COLO668 (cell line): ENCODE data around the gene ZFP82.

ENCODE experiments used
- DNase-seq: peaks from one replicate; lab custom pipeline; 2025; ENCODE audit not compliant: unreplicated experiment; lab: John Stamatoyannopoulos, UW

Gene ZFP82

GRCh38 chr19:36418287-36419001 lies at the start of gene ZFP82:
TSS of gene ZFP82 (minus strand) at chr19:36418644. CDS start at chr19:36409789, 8,855 bp downstream.
- peak; percentile 84 for DNase-seq

GRCh38 chr19:36460046-36460445 lies 41.6 kb upstream of the ZFP82 start:
- DNase-seq = no peak

GRCh38 chr19:36456831-36457230 lies 38.4 kb upstream of the ZFP82 start:
- DNase-seq = no peak

- DNase-seq = no peak
Measured at GRCh38 chr19:36449059-36449670, 30.7 kb upstream of the ZFP82 start.

GRCh38 chr19:36441339-36441738 lies 22.9 kb upstream of the ZFP82 start:
- no peak for DNase-seq

GRCh38 chr19:36436531-36436930 lies 18.1 kb upstream of the ZFP82 start:
- DNase-seq = no peak

GRCh38 chr19:36423925-36424324 lies 5.5 kb upstream of the ZFP82 start:
- no peak for DNase-seq

- DNase-seq = peak; percentile 69
Measured at GRCh38 chr19:36421749-36422481, 3.5 kb upstream of the ZFP82 start.

- peak; percentile 82 for DNase-seq
Measured at GRCh38 chr19:36420961-36421748, 2.7 kb upstream of the ZFP82 start.

- peak; percentile 51 for DNase-seq
Measured at GRCh38 chr19:36417752-36418286, 625 bp downstream of the ZFP82 start.

- DNase-seq = no peak
Measured at GRCh38 chr19:36409841-36410240, 8.6 kb downstream of the ZFP82 start.

- no peak for DNase-seq
Measured at GRCh38 chr19:36408101-36408500, 10.3 kb downstream of the ZFP82 start.

- no peak for DNase-seq
Measured at GRCh38 chr19:36404498-36404897, 13.9 kb downstream of the ZFP82 start.

GRCh38 chr19:36401475-36401874 lies 17.0 kb downstream of the ZFP82 start:
- DNase-seq = no peak

GRCh38 chr19:36398571-36398970 lies 19.9 kb downstream of the ZFP82 start:
- DNase-seq = no peak

GRCh38 chr19:36392916-36393673 lies 25.3 kb downstream of the ZFP82 start:
- DNase-seq = no peak

- no peak for DNase-seq
Measured at GRCh38 chr19:36379510-36379819, 39.0 kb downstream of the ZFP82 start.

- peak; percentile 93 for DNase-seq
Measured at GRCh38 chr19:36378625-36379509, 39.6 kb downstream of the ZFP82 start, which contains the start of gene ZFP14. TSS of gene ZFP14 (minus strand) at chr19:36379201. CDS start at chr19:36367892, 11,309 bp downstream.

GRCh38 chr19:36377541-36378178 lies 40.8 kb downstream of the ZFP82 start:
- DNase-seq = no peak
